Ascending aorta (tissue), 2 donors: Measurements from ENCODE around the gene INPP1. TPM values are rescaled to one million over a fixed set of nuclear protein-coding genes. Genes with fewer than 3 reads are reported as not detected.
A peak's percentile ranks its signal among the peaks of the same experiment; 100 is the strongest.
"Not testable (repeated sequence)": the region's sequence is repeated elsewhere in the genome, so short reads cannot be mapped to it uniquely, and the experiment has no call there.

Experiments
- DNase-seq, 2 donors: peaks; one replicate each; pipeline ENCODE4 v3.0.0-alpha.2; 2019; ENCODE audit warnings: low spot score in 2 of 2
- H3K27ac ChIP-seq, 2 donors: fragments of 200-600 bp; sonication (generic); one replicate each; pipeline ENCODE4 v1.5.1; 2016 to 2017; ENCODE audit warnings: mild to moderate bottlenecking in 1 of 2
- H3K27me3 ChIP-seq: fragments of 200-600 bp; sonication (generic); one replicate; pipeline ENCODE4 v1.5.1; 2017
- H3K36me3 ChIP-seq, 2 donors: fragments of 200-600 bp; sonication (generic); one replicate each; pipeline ENCODE4 v1.5.1; 2016
- H3K4me1 ChIP-seq, 2 donors: fragments of 200-600 bp; sonication (generic); one replicate each; pipeline ENCODE4 v1.5.1; 2016 to 2017; ENCODE audit warnings: mild to moderate bottlenecking in 1 of 2
- H3K4me3 ChIP-seq, 2 donors: fragments of 200-600 bp; sonication (generic); one replicate each; pipeline ENCODE4 v1.5.1; 2016 to 2017; ENCODE audit warnings: mild to moderate bottlenecking in 1 of 2
- H3K9me3 ChIP-seq, 2 donors: fragments of 200-600 bp; sonication (generic); one replicate each; pipeline ENCODE4 v1.5.1; 2016
- CTCF ChIP-seq, 3 experiments: fragments of 200-600 bp in 2 of 3; fragments of 450-650 bp in 1 of 3; sonication (generic) in 2 of 3; IDR thresholded peaks; one replicate each; pipeline ENCODE4 v1.5.1; 2016 to 2019; ENCODE audit warnings: antibody characterized with exemption in 3 of 3, mild to moderate bottlenecking in 1 of 3, moderate library complexity in 1 of 3
- intact Hi-C: fragments of 100-400 bp; cut with DNase I; formaldehyde crosslinking; loops from one replicate; pipeline ENCODE4 v1.15.1; 2023
- total RNA-seq: library from RNA; depleted of rRNA; stranded (reverse); fragments of >200 nt; gene quantifications from one replicate; pipeline ENCODE4 v1.1.0, GENCODE V29; 2016

Gene INPP1
- total RNA-seq, 1 donor from 2014 or later = 13.3 TPM

GRCh38 chr2:190308031-190308430, 35.4 kb upstream of the INPP1 start:
- H3K4me1 ChIP-seq = peaks cover 0 to 13% of the 10 kb centered on the region in 2 donors
- no peaks in the 10 kb centered on the region for H3K27me3 ChIP-seq
- H3K36me3 ChIP-seq = peaks cover 8 to 48% of the 10 kb centered on the region in 2 donors
- H3K9me3 ChIP-seq = no peaks in the 10 kb centered on the region
- H3K27ac ChIP-seq = no peak overlapping the region
- intact Hi-C loops = no loop called here
- no peak for DNase-seq
- TF ChIP-seq CTCF (IDR thresholded peaks at IDR 0.05) = no peak
- no peak overlapping the region for H3K4me3 ChIP-seq

GRCh38 chr2:190311893-190312634, 31.3 kb upstream of the INPP1 start:
- intact Hi-C loops = loop anchor here (10.0 kb wide), 1 partner anchor 703 kb away; the partner anchor contains the start of gene STAT1
- H3K36me3 ChIP-seq = peaks cover 8 to 41% of the 10 kb centered on the region in 2 donors
- H3K4me3 ChIP-seq = no peak overlapping the region
- no peak overlapping the region for H3K27ac ChIP-seq
- no peak for DNase-seq
- peaks cover 0 to 25% of the 10 kb centered on the region in 2 donors for H3K4me1 ChIP-seq
- TF ChIP-seq CTCF (IDR thresholded peaks at IDR 0.05) = no peak
- H3K9me3 ChIP-seq = no peaks in the 10 kb centered on the region
- H3K27me3 ChIP-seq = no peaks in the 10 kb centered on the region

- not testable (repeated sequence) for H3K4me3 ChIP-seq, H3K27me3 ChIP-seq, DNase-seq, H3K27ac ChIP-seq, H3K9me3 ChIP-seq
- Histone ChIP-seq H3K36me3 (peaks cover 8 to 37% of the 10 kb centered on the region in 2 donors), H3K4me1 (peaks cover 0 to 21% of the 10 kb centered on the region in 2 donors)
- intact Hi-C loops = loop anchor here (10.0 kb wide), 1 partner anchor 702 kb away; the partner anchor contains the start of gene STAT1
Measured at GRCh38 chr2:190312635-190313025, 30.8 kb upstream of the INPP1 start.

- H3K27ac ChIP-seq = no peak overlapping the region
- DNase-seq = no peak
- H3K4me1 ChIP-seq = peaks cover 0 to 23% of the 10 kb centered on the region in 2 donors
- H3K4me3 ChIP-seq = no peak overlapping the region
- no peak for TF ChIP-seq CTCF (IDR thresholded peaks at IDR 0.05)
- intact Hi-C loops = loop anchor here (10.0 kb wide), 1 partner anchor 701 kb away; the partner anchor contains the start of gene STAT1
- H3K27me3 ChIP-seq = no peaks in the 10 kb centered on the region
- no peaks in the 10 kb centered on the region for H3K9me3 ChIP-seq
- peaks cover 8 to 26% of the 10 kb centered on the region in 2 donors for H3K36me3 ChIP-seq
Measured at GRCh38 chr2:190313880-190314279, 29.5 kb upstream of the INPP1 start.

- no peak for TF ChIP-seq CTCF (IDR thresholded peaks at IDR 0.05)
- H3K4me3 ChIP-seq = peak overlapping the region in 1 of 2 donors; percentile 88
- no peaks in the 10 kb centered on the region for H3K9me3 ChIP-seq
- no peak for DNase-seq
- peak overlapping the region; percentile 55 to 65 for H3K27ac ChIP-seq
- no peaks in the 10 kb centered on the region for H3K27me3 ChIP-seq
- intact Hi-C loops = loop anchor here (5.0 to 10.0 kb wide), 3 partner anchors 57 to 700 kb away; partner anchors contain the start of gene STAT1
- peaks cover 0 to 15% of the 10 kb centered on the region in 2 donors for H3K36me3 ChIP-seq
- peaks cover 0 to 24% of the 10 kb centered on the region in 2 donors for H3K4me1 ChIP-seq
Measured at GRCh38 chr2:190315273-190315672, 28.1 kb upstream of the INPP1 start.

- H3K27me3 ChIP-seq = no peaks in the 10 kb centered on the region
- no peak for DNase-seq
- H3K27ac ChIP-seq = peak overlapping the region; percentile 89 to 94
- no peaks in the 10 kb centered on the region for H3K36me3 ChIP-seq
- no peaks in the 10 kb centered on the region for H3K9me3 ChIP-seq
- no peak for TF ChIP-seq CTCF (IDR thresholded peaks at IDR 0.05)
- peak overlapping the region; percentile 84 to 88 for H3K4me3 ChIP-seq
- peaks cover 0 to 23% of the 10 kb centered on the region in 2 donors for H3K4me1 ChIP-seq
- intact Hi-C loops = loop anchor here (5.0 to 10.0 kb wide), 3 partner anchors 54 to 696 kb away; partner anchors contain the start of gene STAT1
Measured at GRCh38 chr2:190318514-190318913, 24.9 kb upstream of the INPP1 start.
